ENCODE results near the gene WWTR1.

DNA sequence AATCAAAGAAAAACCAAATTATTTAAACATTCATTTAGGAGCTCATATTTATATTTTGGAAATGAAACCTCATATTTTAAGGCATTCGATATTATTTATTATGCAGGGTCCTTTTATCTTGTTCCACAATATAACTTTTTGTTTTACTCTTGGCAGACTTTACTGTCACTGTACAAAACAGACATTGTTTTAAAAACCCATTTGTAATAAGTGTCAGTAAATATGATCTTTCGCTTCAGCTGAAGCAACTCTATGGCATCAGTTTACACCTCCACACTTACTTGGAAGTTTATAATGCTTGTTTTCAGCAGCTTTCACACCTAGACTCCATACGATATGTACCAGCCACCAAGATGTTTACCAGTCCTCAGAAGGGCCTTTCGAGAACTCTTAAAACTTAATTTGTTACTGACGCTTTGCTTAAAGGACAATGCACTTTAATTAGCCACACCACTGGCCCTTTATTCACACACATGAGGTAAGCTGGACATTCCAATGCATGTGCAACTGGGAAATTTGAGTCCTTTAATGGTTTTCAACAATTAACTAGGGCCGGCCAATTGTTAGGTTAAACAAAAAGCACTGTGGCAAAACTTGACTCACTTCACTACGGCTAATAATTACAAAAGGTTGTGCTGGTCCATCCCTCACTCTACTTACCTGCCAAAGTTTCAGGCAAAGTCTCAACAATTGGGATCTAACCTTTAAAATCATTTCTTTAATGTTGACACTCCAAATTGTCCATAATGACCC is 16.7 kb downstream of the WWTR1 start:
- TF ChIP-seq, protein P1, sequence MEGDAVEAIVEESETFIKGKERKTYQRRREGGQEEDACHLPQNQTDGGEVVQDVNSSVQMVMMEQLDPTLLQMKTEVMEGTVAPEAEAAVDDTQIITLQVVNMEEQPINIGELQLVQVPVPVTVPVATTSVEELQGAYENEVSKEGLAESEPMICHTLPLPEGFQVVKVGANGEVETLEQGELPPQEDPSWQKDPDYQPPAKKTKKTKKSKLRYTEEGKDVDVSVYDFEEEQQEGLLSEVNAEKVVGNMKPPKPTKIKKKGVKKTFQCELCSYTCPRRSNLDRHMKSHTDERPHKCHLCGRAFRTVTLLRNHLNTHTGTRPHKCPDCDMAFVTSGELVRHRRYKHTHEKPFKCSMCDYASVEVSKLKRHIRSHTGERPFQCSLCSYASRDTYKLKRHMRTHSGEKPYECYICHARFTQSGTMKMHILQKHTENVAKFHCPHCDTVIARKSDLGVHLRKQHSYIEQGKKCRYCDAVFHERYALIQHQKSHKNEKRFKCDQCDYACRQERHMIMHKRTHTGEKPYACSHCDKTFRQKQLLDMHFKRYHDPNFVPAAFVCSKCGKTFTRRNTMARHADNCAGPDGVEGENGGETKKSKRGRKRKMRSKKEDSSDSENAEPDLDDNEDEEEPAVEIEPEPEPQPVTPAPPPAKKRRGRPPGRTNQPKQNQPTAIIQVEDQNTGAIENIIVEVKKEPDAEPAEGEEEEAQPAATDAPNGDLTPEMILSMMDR (IDR thresholded peaks at IDR 0.05; ENCODE audit: extremely low read depth in 1 of 2, insufficient read depth in 1 of 2, low read depth in 1 of 2, low read length in 2 of 2) = no peak
- no peak for TF ChIP-seq EZH2 (IDR thresholded peaks at IDR 0.05; ENCODE audit: borderline replicate concordance, low read depth, low read length, severe bottlenecking)
- TF ChIP-seq MYC (IDR thresholded peaks at IDR 0.05; ENCODE audit: low read depth, low read length) = no peak
